ENCODE data around the gene CTSF.

- TF ChIP-seq CTCF (IDR thresholded peaks at IDR 0.05): no peak
- no peak for TF ChIP-seq POLR2A (IDR thresholded peaks at IDR 0.05)
Observed at GRCh38 chr11:66549696-66550095, 18.7 kb downstream of the CTSF start.
